Measurements from ENCODE around the gene PLXNA2.

The PLXNA2 gene

DNA sequence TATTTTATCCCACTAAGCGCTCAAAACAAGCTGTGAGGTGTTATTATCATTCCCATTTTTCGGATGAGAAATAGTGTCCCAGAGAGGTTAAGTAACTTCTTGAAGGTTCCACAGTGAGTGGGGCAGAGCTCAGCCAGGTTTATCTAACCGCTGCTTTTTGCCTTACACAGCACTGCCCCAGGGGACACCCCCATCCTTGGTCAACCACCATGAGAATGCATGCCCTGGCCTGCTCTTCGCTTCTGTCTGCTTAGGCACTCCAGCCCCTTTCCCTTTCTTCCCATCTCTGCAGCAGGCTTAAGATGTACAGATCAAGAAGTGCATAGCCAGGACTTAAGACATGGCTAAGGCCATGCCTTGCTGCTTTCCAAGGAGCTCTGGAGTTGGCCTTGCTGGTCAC lies 174.3 kb downstream of the PLXNA2 start:
- TF ChIP-seq, protein P1, sequence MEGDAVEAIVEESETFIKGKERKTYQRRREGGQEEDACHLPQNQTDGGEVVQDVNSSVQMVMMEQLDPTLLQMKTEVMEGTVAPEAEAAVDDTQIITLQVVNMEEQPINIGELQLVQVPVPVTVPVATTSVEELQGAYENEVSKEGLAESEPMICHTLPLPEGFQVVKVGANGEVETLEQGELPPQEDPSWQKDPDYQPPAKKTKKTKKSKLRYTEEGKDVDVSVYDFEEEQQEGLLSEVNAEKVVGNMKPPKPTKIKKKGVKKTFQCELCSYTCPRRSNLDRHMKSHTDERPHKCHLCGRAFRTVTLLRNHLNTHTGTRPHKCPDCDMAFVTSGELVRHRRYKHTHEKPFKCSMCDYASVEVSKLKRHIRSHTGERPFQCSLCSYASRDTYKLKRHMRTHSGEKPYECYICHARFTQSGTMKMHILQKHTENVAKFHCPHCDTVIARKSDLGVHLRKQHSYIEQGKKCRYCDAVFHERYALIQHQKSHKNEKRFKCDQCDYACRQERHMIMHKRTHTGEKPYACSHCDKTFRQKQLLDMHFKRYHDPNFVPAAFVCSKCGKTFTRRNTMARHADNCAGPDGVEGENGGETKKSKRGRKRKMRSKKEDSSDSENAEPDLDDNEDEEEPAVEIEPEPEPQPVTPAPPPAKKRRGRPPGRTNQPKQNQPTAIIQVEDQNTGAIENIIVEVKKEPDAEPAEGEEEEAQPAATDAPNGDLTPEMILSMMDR (IDR thresholded peaks at IDR 0.05; ENCODE audit: low read depth, low read length), result no peak
- H3K4me3 ChIP-seq (ENCODE audit: low read depth, low read length), result no peak overlapping the region

DNA sequence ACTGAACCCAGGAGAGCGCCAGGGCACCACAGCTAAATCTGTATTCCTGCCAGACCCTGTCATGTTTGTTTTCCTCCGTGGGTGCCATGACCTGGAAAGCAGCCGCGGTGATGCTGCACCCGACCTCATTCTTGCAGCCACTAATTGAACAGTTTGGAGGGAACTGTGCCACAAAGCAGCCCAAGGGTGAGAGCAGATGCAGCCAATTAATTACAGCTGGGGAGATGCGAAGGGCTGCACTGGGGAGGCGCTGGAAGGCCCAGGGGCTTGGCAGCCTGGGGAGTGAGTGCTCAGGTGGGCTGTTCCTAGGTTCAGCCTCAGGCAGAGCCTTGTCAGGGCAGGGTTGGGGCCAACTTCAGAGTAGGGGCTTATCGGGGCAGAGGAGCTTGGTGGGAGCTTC lies 174.9 kb downstream of the PLXNA2 start:
- TF ChIP-seq, protein P1 (IDR thresholded peaks at IDR 0.05; ENCODE audit: low read depth, low read length), result no peak
- H3K4me3 ChIP-seq (ENCODE audit: low read depth, low read length), result no peak overlapping the region

DNA sequence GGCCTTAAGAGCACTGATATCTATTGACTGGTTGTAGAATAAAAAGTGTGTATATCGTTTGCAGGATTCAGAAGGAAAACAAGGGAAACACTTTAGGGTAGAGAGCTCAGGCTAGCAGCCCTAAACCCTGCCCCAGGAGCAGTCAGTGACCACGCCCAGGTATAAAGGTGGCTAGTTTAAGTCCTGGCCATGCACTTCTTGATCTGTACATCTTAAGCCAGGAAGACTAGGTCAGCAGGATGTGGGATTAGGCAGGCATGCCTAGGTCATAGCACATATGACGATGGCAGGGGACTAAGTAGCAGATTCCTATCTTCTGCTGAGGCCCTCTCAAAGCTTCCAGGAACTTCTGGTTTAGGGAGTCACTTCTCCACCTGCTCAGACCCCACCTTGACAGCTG lies 175.3 kb downstream of the PLXNA2 start:
- no peak overlapping the region for H3K4me3 ChIP-seq (ENCODE audit: low read depth, low read length)
- TF ChIP-seq, protein P1 (IDR thresholded peaks at IDR 0.05; ENCODE audit: low read depth, low read length), result no peak

DNA sequence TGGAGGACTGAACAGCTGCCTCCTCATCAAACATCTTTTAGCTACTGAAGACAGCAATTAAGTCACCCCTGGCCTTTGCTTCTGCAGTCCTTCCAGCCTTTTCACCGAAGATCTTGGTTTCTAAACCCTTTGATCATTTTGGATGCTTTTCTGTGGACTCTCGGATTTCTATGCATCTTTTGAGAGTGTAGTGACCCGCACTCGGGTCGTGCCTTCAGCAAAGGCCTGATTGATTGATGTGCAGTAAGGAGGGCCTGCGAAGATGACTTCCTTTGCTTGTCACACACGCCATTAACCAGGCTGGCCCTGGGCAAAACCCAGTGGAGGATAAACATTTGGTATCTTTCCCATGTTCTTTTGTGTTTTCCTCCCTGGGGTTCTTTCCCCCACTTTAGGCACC lies 175.8 kb downstream of the PLXNA2 start:
- TF ChIP-seq, protein P1 (IDR thresholded peaks at IDR 0.05; ENCODE audit: low read depth, low read length), result no peak
- no peak overlapping the region for H3K4me3 ChIP-seq (ENCODE audit: low read depth, low read length)

DNA sequence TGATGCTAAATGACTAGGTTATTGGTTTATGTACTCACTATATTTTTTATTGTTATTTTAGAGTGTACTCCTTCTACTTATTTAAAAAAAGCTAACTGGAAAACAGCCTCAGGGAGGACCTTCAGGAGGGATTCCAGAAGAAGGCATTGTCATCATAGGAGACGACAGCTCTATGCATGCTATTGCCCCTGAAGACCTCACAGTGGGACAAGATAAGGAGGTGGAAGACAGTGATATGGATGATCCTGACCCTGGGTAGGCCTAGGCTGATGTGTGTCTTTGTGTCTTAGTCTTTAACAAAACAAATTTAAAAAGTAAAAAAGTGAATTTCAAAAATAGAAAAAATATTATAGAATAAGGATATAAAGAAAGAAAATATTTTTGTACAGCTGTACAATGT lies 177.6 kb downstream of the PLXNA2 start:
- TF ChIP-seq, protein P1 (IDR thresholded peaks at IDR 0.05; ENCODE audit: low read depth, low read length), result no peak
- no peak overlapping the region for H3K4me3 ChIP-seq (ENCODE audit: low read depth, low read length)

DNA sequence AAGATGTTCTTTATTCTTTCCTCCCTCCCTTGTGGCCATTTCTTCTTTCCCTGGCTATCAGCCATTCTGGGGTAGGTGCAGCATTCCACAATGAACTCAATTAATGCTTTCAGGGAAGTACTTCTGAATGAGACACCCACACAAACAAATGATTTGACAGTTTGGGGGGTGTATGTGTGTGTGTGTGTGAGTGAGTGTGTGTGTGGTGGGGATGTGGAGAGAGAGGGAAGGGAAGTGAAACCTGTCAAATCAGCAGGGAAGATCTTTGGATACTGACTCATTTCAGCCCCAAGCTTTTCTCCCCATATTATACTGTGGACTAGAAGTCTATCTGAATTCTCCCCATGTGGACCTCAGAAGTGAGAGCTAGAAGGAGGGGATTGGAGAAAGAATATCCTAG lies 178.3 kb downstream of the PLXNA2 start:
- H3K4me3 ChIP-seq (ENCODE audit: low read depth, low read length), result no peak overlapping the region
- TF ChIP-seq, protein P1 (IDR thresholded peaks at IDR 0.05; ENCODE audit: low read depth, low read length), result no peak

DNA sequence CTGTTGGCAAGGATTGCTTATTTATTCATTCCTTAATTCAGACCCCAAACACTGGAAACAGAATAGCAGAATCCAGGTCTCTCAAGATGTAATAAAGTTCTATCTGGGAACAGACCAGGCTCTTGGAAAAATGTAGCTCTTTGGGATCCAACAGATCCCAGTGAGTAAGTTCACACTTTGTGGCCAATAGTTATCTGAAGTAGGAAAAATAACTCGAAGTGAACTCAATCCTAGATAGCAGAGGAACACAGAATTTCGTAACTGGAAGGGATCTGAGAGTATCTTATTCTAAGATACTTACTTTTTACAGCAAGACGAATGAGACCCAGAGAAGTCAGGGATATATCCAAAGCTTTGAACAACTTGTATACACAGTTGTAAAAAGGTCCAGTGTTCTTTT lies 182.6 kb downstream of the PLXNA2 start:
- TF ChIP-seq, protein P1 (IDR thresholded peaks at IDR 0.05; ENCODE audit: low read depth, low read length), result no peak
- no peak overlapping the region for H3K4me3 ChIP-seq (ENCODE audit: low read depth, low read length)

Data from WI38 (cell line).